HFFc6 (cell line): ENCODE results near the gene AFF1. TPM values are rescaled to one million over a fixed set of nuclear protein-coding genes. Genes with fewer than 3 reads are reported as not detected.
"Not testable (repeated sequence)": the region's sequence is repeated elsewhere in the genome, so short reads cannot be mapped to it uniquely, and the experiment has no call there.

Experiments
- DNase-seq: peaks from one replicate; pipeline ENCODE4 v3.0.0-alpha.2; 2018
- H3K27ac Mint-ChIP-seq: 2 replicates; pipeline ENCODE4 v1.8.0; 2020; ENCODE audit warnings: mild to moderate bottlenecking, mixed read lengths
- H3K27me3 Mint-ChIP-seq: 2 replicates; pipeline ENCODE4 v1.8.0; 2021; ENCODE audit warnings: mild to moderate bottlenecking, moderate library complexity, mixed read lengths; ENCODE audit not compliant: insufficient read depth
- H3K36me3 Mint-ChIP-seq: 2 replicates; pipeline ENCODE4 v1.8.0; 2021; ENCODE audit warnings: low read depth, mixed read lengths
- H3K4me1 Mint-ChIP-seq: 2 replicates; pipeline ENCODE4 v1.8.0; 2020; ENCODE audit warnings: low read depth, mixed read lengths
- H3K4me3 Mint-ChIP-seq: 2 replicates; pipeline ENCODE4 v1.8.0; 2020; ENCODE audit warnings: mild to moderate bottlenecking, moderate library complexity, mixed read lengths
- H3K9me3 Mint-ChIP-seq: 2 replicates; pipeline ENCODE4 v1.8.0; 2020; ENCODE audit warnings: mild to moderate bottlenecking, mixed read lengths
- CTCF ChIP-seq: fragments of 200-600 bp; sonication (generic); IDR thresholded peaks from 2 replicates; pipeline ENCODE4 v1.5.0; 2021; ENCODE audit warnings: antibody characterized with exemption, mild to moderate bottlenecking
- total RNA-seq, 6 experiments: library from RNA; stranded (reverse); fragmentation: NEBNext Ultra II Directional; extraction: Animal tissue kit (Norgen Biotek cat#: 25700); gene quantifications; 2 replicates in 1 of 6; 3 replicates in 5 of 6; pipeline ENCODE4 v1.2.3, GENCODE V29; 2021

AFF1 gene
- total RNA-seq, 6 experiments from 2014 or later, result 28.3 to 43.6 (median 32.8) TPM

GRCh38 chr4:87077914-87078585 lies 143.2 kb downstream of the AFF1 start:
- peak overlapping the region; percentile 51 for H3K27ac Mint-ChIP-seq

GRCh38 chr4:87078987-87079486 lies 144.2 kb downstream of the AFF1 start:
- Mint-ChIP-seq H3K36me3 (peaks cover 11% of the 10 kb centered on the region; the same call in 1 of the 2 replicates), H3K9me3 (no peaks in the 10 kb centered on the region), H3K4me3 (peak overlapping the region; percentile 37; the same call in 1 of the 2 replicates), H3K4me1 (peaks cover 57% of the 10 kb centered on the region), H3K27ac (peak overlapping the region; percentile 64), H3K27me3 (no peaks in the 10 kb centered on the region)
- no peak for TF ChIP-seq CTCF
- peak; percentile 69 for DNase-seq

More at GRCh38 chr4:87077914-87078585, 143.2 kb downstream of the AFF1 start:
- H3K4me3 Mint-ChIP-seq, result peak overlapping the region; percentile 24; the same call in 1 of the 2 replicates
- H3K36me3 Mint-ChIP-seq, result peaks cover 11% of the 10 kb centered on the region; the same call in 1 of the 2 replicates
- DNase-seq, result no peak
- H3K4me1 Mint-ChIP-seq, result peaks cover 65% of the 10 kb centered on the region
- no peak for TF ChIP-seq CTCF
- H3K27me3 Mint-ChIP-seq, result no peaks in the 10 kb centered on the region
- H3K9me3 Mint-ChIP-seq, result no peaks in the 10 kb centered on the region

DNA sequence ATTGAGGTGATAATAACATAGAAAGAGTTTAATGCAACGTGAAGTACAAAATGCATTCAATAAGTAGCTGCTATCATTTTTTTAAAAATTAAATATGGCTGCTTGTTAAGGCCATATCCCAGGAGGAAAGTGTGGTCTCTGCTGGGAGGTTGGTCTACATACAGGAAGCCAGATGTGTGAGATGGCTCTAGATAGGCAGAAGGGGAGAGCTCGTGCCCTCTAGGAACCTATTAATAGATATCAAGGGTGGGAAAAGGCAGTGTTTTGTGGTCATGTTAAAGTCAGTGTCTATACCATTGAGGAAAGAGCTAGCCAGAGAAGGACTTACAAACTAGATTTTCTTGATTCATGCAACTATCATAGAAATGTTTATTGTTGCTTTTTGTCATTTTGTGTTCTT lies 145.2 kb downstream of the AFF1 start:
- DNase-seq, result no peak
- Mint-ChIP-seq H3K27ac (peak overlapping the region; percentile 37; the same call in 1 of the 2 replicates), H3K36me3 (peaks cover 18% of the 10 kb centered on the region), H3K4me1 (peaks cover 63% of the 10 kb centered on the region), H3K27me3 (no peaks in the 10 kb centered on the region), H3K9me3 (no peaks in the 10 kb centered on the region), H3K4me3 (no peak overlapping the region; the same call in 1 of the 2 replicates)
- TF ChIP-seq CTCF, result no peak

- Mint-ChIP-seq H3K36me3 (peaks cover 18% of the 10 kb centered on the region), H3K4me3 (no peak overlapping the region), H3K27ac (0 out of 2 replicates have a peak overlapping the region, but pooled peaks have one; percentile 37), H3K4me1 (peaks cover 60% of the 10 kb centered on the region), H3K9me3 (no peaks in the 10 kb centered on the region), H3K27me3 (no peaks in the 10 kb centered on the region)
- DNase-seq, result no peak
- TF ChIP-seq CTCF, result no peak
Observed at GRCh38 chr4:87080462-87080861, 145.7 kb downstream of the AFF1 start.

- no peak for TF ChIP-seq CTCF
- Mint-ChIP-seq H3K27me3 (no peaks in the 10 kb centered on the region), H3K4me1 (peaks cover 59% of the 10 kb centered on the region), H3K36me3 (peaks cover 18% of the 10 kb centered on the region), H3K27ac (no peak overlapping the region), H3K4me3 (no peak overlapping the region), H3K9me3 (no peaks in the 10 kb centered on the region)
- DNase-seq, result no peak
Observed at GRCh38 chr4:87081826-87082225, 147.0 kb downstream of the AFF1 start.

- peaks cover 38% of the 10 kb centered on the region for H3K4me1 Mint-ChIP-seq
- not testable (repeated sequence) for H3K27me3 Mint-ChIP-seq, DNase-seq, H3K9me3 Mint-ChIP-seq, H3K36me3 Mint-ChIP-seq, H3K4me3 Mint-ChIP-seq, H3K27ac Mint-ChIP-seq
Observed at GRCh38 chr4:87085732-87086131, 150.9 kb downstream of the AFF1 start.
